OCI-M1 (cell line): ENCODE data around the gene CTAGE1.
A peak's percentile ranks its signal among the peaks of the same experiment; 100 is the strongest.
"Not testable (repeated sequence)": the region's sequence is repeated elsewhere in the genome, so short reads cannot be mapped to it uniquely, and the experiment has no call there.

Experiments
- DNase-seq: peaks from one replicate; lab custom pipeline; 2025; lab: John Stamatoyannopoulos, UW

CTAGE1 gene, protein sequence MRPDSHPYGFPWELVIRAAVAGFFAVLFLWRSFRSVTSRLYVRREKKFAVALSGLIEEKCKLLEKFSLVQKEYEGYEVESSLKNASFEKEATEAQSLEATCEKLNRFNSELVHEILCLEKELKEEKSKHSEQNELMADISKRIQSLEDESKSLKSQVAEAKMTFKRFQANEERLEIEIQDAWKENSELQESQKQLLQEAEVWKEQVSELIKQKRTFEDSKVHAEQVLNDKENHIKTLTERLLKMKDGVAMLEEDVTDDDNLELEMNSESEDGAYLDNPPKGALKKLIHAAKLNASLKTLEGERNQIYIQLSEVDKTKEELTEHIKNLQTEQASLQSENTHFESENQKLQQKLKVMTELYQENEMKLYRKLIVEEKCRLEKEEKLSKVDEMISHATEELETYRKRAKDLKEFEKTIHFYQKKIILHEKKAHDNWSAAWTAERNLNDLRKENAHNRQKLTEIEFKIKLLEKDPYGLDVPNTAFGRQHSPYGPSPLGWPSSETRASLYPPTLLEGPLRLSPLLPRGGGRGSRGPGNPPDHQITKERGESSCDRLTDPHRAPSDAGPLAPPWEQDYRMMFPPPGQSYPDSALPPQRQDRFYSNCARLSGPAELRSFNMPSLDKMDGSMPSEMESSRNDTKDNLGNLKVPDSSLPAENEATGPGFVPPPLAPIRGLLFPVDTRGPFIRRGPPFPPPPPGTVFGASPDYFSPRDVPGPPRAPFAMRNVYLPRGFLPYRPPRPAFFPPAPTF

DNA sequence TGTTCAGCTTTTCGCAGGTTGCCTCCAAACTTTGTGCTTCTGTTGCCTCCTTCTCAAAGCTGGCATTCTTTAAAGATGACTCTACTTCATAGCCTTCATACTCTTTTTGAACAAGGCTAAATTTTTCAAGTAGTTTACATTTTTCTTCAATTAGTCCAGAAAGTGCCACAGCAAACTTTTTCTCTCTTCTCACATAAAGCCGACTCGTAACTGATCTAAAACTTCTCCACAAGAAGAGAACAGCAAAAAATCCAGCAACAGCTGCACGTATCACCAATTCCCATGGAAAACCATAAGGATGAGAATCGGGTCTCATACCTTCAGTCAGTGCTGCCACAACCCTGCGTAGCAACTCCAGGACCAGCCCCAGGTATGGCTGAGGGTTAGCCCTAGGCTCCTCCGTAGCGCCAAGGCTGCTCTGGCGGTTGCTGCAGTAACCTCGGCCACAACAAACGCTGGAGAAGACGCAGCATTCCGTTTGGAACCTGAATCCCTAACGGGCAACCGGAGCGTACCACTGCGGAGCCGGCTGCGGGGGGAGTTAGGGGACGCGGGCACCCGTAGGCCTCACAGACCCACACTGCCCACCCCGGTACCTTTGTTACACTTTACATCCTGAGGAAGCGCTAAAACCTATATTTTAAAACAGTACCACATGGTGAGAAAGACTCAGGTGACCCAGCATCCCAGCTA, at the start of gene CTAGE1:
Gene CTAGE1, minus strand, starts transcription at position 420 of the 693 bp plus-strand sequence. Its CDS starts 104 bp downstream, at position 316.
- DNase-seq: no peak

DNA sequence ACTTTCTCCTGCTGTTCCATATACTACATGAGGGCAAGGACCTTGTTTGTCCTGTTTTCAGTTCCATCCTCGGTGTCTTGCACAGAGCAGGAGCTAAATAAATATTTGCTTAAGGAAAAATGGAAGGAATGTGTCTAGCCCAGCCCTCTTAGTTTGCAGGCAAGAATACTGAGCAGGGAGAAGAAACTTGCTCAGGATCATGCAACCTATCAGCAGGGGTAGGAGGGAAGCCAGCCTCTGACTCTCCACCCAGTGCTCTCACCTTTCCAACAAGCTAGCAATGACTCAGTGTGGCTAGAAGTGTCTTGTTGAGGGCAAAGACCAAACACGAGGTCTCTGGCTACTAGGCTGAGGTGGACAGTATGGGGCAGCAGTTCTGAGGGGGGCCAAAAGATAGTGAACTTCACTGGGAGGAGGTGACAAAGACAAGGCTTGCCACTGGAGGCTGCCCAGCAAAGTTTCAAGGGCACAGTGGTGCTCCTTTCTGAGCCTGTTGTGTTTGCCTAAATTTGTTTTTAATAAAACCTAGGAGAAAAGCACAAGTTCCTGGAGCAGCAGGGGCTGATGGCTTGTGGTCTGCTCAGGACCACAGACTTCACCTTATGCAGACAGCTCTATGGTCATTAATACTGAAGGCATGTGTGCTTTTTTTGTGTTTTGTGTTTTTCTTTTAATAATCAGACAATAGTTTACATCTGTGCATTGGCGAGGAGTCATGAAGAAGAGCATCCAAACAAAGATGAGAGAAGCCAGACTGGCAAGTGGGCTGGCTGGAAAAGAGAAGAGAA, 49.1 kb upstream of the CTAGE1 start:
- DNase-seq: no peak

DNA sequence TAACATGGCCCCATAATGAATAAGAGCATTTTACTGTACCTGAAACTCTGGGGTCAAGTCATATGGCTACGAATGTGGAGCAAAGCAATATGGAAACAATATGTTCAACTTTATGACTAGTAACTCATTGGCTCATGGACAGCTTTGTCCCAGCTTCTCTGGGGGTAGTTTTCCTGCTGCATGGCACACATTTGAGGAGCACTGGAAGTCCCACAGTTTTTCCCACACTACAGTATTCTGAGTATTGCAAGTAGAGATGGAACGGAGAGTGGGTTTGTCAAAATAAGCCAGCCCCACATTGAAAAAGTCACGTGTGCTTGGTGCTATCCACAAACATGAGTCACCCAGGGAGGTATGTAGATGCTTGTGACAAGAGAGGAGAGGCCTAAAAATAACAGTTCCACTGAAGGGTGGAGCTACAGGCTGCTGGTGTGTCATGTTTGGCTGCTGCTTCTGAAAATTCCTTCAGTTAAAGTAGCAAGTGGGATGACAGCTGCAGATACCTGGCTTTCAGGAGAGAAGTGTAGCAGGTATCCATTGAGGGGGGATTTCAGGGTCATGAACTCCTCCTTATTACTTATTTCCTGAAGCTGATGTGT, 48.2 kb upstream of the CTAGE1 start:
- peak; percentile 87 for DNase-seq

DNA sequence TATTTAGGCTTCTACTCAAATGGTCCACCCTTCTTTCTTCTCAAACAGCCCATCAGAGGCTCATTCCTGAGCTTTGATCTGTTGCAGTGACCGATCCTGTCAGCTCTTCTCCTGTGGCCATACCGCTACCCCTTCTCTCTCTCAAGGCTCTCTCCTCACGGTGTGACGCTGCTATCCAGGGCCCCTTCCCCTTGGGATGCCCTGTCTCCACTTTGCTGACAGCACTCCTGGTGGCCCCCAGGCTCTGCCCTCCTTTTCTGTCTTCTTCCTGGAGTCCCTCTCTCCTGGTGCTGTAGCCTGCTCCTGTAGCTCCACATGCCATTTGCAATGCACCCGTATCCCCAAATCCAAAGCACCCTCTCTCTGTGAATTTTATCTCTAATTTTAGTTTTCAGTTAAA, 45.4 kb upstream of the CTAGE1 start:
- DNase-seq: no peak

DNA sequence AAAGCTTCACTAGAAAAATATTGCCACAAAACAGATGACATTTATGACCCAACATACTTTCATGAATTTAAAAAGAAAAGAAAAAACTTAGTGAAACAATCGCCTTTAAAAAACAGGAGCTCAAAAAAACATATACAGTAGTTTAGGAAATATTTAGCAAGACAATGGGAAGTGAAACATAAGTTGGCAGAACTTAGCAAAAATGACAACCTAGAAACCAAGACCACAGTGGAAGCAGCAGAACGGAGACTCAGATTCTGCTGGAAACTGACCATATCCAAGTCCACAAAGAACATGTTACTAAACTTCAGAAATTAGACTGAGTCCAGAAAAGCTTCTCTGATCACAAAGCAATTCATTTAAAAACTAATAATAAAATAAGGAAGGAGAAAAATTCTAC, 41.8 kb upstream of the CTAGE1 start:
- no peak for DNase-seq

DNA sequence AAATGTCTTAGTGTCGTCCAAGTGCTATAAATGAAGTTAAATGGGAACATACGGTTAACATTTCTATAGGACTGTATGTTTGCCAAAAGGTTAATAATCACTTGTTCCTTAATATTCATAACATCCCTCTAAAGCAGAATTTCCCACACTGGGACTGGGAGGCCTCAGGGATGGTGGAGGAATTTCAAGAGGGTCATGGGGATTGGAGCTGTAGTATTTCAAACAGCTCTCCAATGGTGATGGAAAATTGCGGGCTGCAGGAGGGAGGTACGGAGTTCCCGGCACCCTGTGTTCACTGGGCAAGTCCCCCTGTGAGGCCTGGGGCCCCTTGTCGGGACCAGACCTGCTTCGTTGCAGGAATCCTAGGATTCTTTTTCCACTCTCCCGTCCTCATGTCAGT, 39.8 kb upstream of the CTAGE1 start:
- no peak for DNase-seq

DNA sequence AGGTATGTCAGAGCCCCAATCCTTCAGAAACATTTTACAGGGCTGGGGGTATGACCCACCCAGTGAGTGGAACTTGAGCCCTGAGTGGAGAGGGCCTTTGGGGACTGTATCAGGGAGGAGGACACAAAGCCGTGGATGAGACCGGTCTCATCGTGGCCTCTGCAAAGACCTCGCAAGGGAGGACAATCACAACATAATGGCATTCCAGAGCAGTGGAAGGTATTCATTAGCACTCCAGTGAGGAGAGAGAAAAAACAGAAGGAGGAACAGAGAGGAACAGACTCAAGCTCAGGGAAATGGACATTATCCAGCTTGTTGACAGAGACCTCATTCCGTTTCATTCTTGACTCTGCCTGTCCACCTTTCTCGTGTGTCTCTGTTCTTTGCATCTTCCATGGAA, 38.8 kb upstream of the CTAGE1 start:
- no peak for DNase-seq

DNA sequence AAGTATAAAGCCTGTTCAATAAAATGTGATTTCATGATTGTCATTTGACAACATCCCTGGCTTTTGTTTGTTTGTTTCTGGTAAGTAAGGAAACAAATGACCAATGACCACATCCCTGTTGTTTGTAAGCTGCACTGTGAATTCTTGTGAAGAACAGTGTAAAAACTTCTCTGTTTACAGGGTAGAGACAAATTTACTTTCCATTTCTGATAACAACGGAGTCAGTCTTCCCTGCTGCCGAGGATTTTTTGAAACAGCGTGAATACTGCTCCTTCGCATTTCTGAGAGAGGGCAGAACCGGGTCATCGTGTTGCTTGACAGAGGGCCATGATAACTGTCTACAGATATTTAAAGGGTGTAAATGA, 38.4 kb upstream of the CTAGE1 start:
- DNase-seq: no peak

DNA sequence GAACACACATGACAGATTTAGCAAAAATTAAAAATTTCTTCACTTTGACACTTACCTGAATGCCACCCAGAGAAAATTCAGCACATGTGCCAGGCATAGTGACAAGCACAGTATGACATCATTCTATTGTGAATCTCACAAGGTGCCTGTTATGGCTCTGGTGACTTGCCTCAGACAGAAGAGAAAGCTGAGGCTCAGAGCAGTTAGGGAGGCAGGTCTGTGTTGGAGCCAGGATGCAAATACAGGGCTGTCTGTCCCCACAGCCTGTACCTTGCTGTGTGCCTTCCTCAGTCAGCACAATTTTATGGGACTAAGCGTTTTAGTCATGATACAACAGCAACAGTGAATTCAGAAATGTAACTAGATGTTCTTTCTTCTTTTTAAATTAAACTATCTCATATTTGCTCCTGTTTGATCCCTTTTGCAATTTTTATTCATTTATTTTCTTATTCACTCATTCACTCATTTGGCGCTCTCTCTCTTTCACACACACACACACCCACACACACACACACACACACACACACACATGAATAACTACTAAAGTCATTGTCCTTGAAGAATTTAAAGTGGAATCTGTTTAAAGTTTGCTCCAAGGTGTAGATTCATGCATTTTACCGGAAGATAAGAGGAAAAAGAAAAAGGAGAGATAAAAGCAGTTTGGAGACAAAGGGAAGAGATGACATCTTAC, 37.9 kb upstream of the CTAGE1 start:
- DNase-seq: peak; percentile 43

DNA sequence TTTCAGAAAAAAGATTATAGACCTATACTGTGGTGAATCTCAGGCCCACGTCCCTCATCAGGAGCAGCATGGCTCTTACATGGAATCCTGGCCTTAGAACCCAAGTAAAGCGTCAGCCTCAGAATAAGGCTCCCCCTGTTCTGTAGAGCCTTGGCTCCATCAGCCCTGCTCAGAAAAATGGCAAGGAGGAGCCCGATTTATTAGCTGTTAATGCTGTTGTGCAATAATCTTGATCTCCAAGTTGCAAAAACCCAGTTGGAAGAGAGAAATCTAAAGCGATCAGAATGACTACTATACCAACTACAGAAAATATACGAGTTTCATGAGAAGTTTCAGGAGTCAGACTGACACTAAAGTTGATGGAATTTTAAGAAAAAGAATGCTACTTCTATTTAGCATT, 35.6 kb upstream of the CTAGE1 start:
- DNase-seq: no peak

DNA sequence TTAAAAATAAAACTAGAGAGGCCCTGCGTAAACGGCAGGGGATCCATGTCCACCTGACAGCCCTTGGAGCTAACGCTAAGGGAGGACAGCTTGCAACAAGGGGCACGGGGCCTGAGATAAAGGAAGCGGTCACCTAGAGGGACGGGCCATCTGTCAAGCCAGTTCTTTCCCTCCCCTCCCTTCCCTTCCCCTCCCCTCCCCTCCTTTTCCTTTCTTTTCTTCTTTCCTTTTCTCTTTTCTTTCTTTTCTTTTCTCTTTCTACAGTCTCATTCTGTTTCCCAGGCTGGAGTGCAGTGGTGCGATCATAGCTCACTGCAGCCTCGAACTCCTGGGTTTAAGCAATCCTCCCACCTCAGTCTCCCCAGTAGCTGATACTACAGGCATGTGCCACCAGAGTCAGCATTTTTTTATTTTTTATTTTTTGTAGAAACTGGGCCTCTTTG, 34.5 kb upstream of the CTAGE1 start:
- DNase-seq: peak; percentile 83

DNA sequence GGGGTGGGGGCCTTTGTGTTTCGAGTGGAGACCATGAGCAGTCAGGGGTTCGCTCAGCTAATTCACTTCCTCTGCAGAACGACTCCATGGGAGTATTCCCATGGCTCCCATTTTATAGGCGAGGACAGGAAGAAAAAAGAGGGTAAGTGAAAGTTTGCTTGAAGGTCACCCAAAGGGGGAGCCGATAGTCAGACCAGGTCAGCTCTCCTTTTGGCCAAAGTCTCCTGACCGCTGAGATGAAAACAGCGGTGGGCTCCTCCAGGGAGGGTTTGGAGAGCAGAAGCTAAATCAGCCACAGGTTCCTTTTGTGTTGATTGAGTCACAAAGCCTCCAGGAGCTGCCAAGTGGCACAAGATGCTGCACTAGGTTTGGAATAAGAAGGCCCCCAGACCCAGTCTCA, 34.1 kb upstream of the CTAGE1 start:
- peak; percentile 83 for DNase-seq

DNA sequence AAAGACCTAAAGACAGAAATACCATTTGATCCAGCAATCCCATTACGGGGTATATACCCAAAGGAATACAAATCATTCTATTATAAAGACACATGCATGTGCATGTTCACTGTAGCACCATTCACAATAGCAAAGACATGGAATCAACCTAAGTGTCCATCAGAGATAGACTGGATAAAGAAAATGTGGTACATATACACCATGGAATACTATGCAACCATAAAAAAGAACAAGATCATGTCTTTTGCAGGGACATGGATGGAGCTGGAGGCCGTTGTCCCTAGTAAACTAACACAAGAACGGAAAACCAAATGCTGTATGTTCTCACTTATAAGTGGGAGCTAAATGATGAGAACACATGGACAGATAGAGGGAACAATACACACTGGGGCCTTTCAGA, 33.1 kb upstream of the CTAGE1 start:
- DNase-seq: not testable (repeated sequence)

DNA sequence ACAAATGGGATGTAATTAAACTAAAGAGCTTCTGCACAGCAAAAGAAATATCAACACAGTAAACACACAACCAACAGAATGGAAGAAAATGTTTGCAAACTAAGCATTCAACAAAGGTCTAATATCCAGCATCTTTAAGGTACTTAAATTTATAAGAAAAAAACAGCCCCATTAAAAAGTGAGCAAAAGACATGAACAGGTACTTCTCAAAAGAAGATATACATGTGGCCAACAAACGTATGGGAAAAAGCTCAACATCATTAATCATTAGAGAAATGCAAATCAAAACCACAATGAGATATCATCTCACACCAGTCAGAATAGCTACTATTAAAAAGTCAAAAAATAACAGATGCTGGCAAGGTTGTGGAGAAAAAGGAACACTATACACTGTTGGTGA, 32.6 kb upstream of the CTAGE1 start:
- not testable (repeated sequence) for DNase-seq

DNA sequence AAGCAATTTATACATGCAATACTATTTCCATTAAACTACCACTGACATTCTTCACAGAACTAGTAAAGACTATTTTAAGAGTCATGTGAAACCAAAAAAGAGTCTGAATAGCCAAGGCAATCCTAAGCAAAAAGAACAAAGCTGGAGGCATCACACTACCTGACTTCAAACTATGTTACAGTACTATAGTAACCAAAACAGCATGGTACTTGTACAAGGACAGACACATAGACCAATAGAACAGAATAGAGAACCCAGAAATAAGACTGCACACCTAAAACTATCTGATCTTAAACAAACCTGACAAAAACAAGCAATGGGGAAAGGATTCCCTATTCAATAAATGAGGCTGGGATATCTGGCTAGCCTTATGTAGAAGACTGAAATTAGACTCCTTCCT, 32.0 kb upstream of the CTAGE1 start:
- DNase-seq: not testable (repeated sequence)

DNA sequence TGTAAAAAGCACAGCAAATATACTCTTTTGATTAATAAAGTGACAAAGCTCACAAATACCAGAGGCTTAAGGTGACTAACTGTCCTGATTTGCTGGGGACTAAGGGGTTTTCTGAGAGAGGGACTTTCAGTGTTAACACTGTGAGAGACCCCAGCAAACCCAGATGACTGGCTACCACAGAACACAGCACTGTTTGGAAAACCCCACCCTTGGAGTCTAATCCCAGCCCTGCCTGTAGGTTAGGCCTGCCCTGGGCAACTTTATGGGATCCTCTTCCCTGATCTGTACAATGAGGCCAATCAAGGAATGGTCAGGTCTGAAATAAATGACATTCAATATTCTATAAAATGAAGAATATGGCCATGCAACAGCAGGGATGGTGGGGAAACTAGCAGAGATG, 30.5 kb upstream of the CTAGE1 start:
- no peak for DNase-seq

DNA sequence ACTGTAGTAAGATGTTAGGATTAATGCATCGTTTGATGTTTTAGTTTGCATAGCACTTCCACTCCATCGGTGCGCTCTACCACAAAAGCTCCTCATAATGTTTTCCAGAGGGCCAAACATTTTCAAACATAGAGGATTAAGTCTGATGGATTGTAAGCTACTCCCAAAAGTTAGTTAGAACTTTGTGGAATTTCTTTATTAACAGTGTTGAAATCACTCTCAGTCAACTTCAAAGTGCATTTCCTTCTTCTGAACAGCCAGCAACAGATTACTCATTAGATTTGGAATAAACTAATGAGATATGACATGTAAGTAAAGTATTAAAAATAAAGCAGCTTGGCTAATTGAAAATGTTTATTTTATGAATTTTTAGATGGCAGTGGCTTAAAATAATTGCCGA, 30.1 kb upstream of the CTAGE1 start:
- no peak for DNase-seq

DNA sequence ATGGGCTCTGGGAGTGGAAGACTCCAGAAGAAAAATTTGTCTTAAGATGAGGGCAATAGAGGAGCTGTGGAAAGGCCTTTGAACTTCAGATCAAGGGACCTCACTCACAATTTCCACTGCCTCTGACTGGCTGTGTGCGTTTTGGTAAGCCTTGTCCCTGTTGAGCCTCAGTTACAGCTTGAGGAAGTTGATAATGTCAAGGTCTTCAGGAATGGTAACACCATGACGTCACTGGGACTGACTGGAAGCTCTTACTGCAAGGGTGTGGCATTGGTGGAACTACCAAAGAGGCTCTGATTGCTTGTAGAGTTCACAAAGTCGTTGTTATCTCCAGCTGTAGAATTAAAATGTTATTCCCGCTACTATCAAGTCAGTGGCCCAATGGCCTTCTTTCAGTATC, 29.2 kb upstream of the CTAGE1 start:
- DNase-seq: no peak

DNA sequence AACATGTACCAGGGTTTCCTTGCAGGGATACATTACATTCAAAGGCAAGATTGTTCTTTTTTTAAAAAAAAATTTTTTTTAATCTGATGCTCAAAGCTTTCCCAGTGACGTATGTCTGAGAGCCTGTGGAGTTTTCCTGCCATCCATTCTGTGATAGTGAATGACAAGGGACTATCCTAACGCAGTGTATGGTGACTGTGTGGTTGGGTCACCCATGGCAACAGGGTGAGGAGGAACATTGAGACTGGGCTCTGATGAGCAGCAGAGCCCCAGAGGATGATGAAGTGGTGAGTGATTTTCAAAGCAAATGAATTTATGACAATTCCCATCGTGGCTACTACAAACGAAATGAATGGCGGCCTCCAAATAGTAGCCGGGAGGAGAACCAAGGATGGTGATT, 28.6 kb upstream of the CTAGE1 start:
- no peak for DNase-seq

DNA sequence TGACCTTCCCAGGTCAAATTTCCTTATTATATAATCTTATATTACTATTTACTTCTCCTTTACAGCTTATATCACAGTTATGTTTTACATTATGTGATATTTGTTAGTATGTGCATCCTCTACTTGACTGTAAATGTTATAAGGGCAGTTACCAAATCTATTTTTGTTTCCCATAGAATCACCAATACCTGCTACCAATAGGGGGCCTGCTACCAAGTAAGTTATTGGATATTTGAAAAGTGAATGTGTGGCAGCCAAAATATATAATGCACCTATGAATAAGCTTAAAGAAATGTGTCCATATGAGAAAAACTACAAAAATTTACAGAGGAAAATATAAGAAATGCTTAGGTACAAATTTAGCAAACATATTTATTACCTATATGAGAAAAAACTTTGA, 23.9 kb upstream of the CTAGE1 start:
- DNase-seq: no peak

DNA sequence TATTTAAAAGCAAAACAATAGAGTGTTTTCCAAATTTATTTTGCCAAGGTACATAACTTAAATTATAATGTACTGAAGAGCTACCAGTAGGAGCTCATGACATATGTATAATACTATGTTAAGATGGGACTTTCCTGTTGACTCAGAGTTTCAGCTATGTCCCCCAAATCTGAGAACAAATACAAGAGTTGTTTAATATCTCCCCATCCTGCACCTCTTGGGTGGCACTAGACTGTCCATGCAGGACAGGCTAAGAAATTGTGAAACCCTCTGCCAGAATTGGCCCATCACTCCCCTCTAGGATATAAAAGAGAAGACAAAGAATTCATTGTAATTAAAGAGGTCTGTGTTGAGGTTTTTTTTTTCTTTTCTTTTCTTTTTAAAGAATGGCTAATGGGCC, 21.7 kb upstream of the CTAGE1 start:
- DNase-seq: no peak
